ENCODE data around the gene NR2F6. TPM values are rescaled to one million over a fixed set of nuclear protein-coding genes. Genes with fewer than 3 reads are reported as not detected.

NR2F6 gene
- total and polyA plus RNA-seq, 2 of the 4 experiments (the other 2 are of a cell fraction), result 8.4 to 20.5 TPM

DNA sequence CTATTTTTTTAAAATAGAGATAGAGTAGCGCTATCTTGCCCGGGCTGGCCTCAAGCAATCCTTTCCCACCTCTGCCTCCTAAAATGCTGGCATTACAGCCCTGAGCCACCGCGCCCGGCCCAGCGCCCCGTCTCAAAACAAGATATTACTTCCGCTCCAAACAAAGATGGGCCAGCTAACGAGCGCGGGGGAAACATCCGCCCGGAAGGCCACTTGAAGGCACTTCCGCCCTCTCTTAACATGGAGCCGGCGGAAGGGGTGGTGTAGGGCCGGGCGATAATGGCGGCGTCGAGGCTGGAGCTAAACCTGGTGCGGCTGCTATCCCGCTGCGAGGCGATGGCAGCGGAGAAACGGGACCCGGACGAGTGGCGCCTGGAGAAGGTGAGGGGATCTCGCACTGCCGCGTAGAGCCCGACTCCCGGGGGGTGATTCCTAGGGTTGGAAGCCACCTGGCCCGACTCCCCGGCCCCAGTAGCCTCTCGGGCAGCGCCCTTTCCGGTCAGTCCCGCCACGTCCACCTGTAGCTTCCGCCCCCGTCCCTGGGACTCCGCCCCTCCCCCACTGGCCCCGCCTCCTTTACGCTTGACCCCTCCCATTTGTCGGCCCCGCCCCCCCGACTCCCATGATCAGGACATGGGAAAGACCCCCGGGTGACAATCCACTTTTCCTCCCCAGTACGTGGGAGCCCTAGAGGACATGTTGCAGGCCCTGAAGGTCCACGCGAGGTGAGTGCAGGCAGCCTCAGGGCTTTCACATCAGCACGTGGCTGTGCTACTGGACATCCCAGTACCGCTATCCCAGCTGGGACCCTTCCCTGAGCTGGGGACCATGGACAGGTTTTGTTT lies 30.4 kb downstream of the NR2F6 start, which contains the start of gene USE1:
USE1 (plus strand) TSS at position 231 of the 845 bp plus-strand sequence; CDS start at position 280, 49 bp downstream.
- Histone ChIP-seq H3K27me3 (ENCODE audit: control insufficient read depth, insufficient read depth, low read length) (no peaks in the 10 kb centered on the region), H3K4me1 (ENCODE audit: control insufficient read depth, insufficient read depth, low read length) (peaks cover 12% of the 10 kb centered on the region), H3K36me3 (ENCODE audit: control insufficient read depth, insufficient read depth, low read length) (peaks cover 49% of the 10 kb centered on the region), H3K27ac (ENCODE audit: insufficient read depth, low read length) (peak within 1 kb of the TSS; percentile 92), H3K18ac (ENCODE audit: low read depth, low read length) (peak within 1 kb of the TSS; percentile 63), H3K23ac (ENCODE audit: low read depth, low read length) (peak within 1 kb of the TSS; percentile 96), H3K4ac (ENCODE audit: low read depth, low read length) (peak within 1 kb of the TSS; percentile 98), H3K9me3 (ENCODE audit: control insufficient read depth, insufficient read depth, low read length) (no peaks in the 10 kb centered on the region), H2AK9ac (replicated peaks; ENCODE audit: low read depth, low read length, poor library complexity) (peak within 1 kb of the TSS; percentile 99), H3K9ac (ENCODE audit: low read depth, low read length) (peak within 1 kb of the TSS; percentile 77), H3K56ac (ENCODE audit: extremely low read depth, insufficient read depth, low read length) (peak within 1 kb of the TSS; percentile 87), H2AK5ac (ENCODE audit: low read depth, low read length) (peak within 1 kb of the TSS; percentile 100), H2AFZ (replicated peaks; ENCODE audit: low read length, poor library complexity) (peak within 1 kb of the TSS; percentile 99), H2BK5ac (ENCODE audit: low read depth, low read length, poor library complexity, severe bottlenecking) (peak within 1 kb of the TSS; percentile 87), H3K4me2 (ENCODE audit: low read depth, low read length) (peak within 1 kb of the TSS; percentile 78), H4K5ac (ENCODE audit: low read depth, low read length) (peak within 1 kb of the TSS; percentile 96), H3K14ac (replicated peaks; ENCODE audit: low read depth, low read length) (peak within 1 kb of the TSS; percentile 100), H2BK20ac (ENCODE audit: low read depth, low read length) (peak within 1 kb of the TSS; percentile 72; the same call in 1 of the 2 replicates), H4K20me1 (ENCODE audit: insufficient read depth, low read length) (no peaks in the 10 kb centered on the region), H3K4me3 (ENCODE audit: insufficient read depth, low read depth, low read length) (peak within 1 kb of the TSS; percentile 65), H4K91ac (ENCODE audit: insufficient read depth, low read depth, low read length) (peak within 1 kb of the TSS; percentile 98), H4K8ac (ENCODE audit: low read depth in 2 of 2, low read length in 2 of 2) (peak within 1 kb of the TSS; percentile 96 to 100), H2BK15ac (ENCODE audit: low read depth, low read length) (peak within 1 kb of the TSS; percentile 83; the same call in 1 of the 3 replicates), H2BK120ac (ENCODE audit: low read depth, low read length) (peak within 1 kb of the TSS; percentile 94), H3K9me1 (ENCODE audit: insufficient read depth, low read length) (peaks cover 9% of the 10 kb centered on the region), H3K79me1 (ENCODE audit: low read depth in 1 of 2, low read length in 2 of 2) (peaks cover 16 to 19% of the 10 kb centered on the region in 2 experiments; a peak in 3 of 4 replicates)
- in situ Hi-C loops (cut with MboI; ENCODE audit: low sequenced_read_pairs) (no loop called here), intact Hi-C loops (cut with micrococcal nuclease) (no loop called here), dilution Hi-C loops (cut with HindIII; ENCODE audit: low sequenced_read_pairs, unreplicated experiment) (no loop called here)
- WGBS, 2 experiments (ENCODE audit: extremely low coverage in 2 of 2, insufficient read length in 1 of 2), result 2% methylated on average over 24 of the region's 56 CpGs; no CpG with 5 or more reads in 1 of the 2 experiments
- DNase-seq (peak; percentile 86), ATAC-seq (ENCODE audit: low read depth) (peak; percentile 94)
- ChIA-PET POLR2A (ENCODE audit: unreplicated experiment) (interaction anchor here (0.5 to 1.0 kb wide), 3 partner anchors 52 to 1064 kb away, joined by 4 to 14 read pairs (median 4); partner anchors contain the start of gene BABAM1), CTCF (interaction anchor here (0.7 kb wide), 1 partner anchor 1407 kb away, joined by 4 read pairs; no protein-coding TSS in a partner anchor)
- no TSS peak for BruUV-seq (replicated peaks)
- TF ChIP-seq BHLHE40 (IDR thresholded peaks at IDR 0.05; ENCODE audit: low read depth, low read length) (0 out of 2 replicates have a peak, but pooled peaks have one; percentile 3), CHD1 (IDR thresholded peaks at IDR 0.05; ENCODE audit: low read depth, low read length) (no peak), CEBPB (IDR thresholded peaks at IDR 0.05; ENCODE audit: low read depth, low read length) (no peak), MXI1 (IDR thresholded peaks at IDR 0.05; ENCODE audit: borderline replicate concordance, low read depth, low read length) (peak; percentile 56; the same call in 1 of the 2 replicates), CTCF (conservative IDR thresholded peaks at IDR 0.05; ENCODE audit: low read depth, low read length) (no peak), FOS (IDR thresholded peaks at IDR 0.05; ENCODE audit: low read depth, low read length) (no peak), RFX5 (IDR thresholded peaks at IDR 0.05; ENCODE audit: low read depth, low read length) (no peak), MAFK (IDR thresholded peaks at IDR 0.05; ENCODE audit: low read depth, low read length) (no peak), MAZ (IDR thresholded peaks at IDR 0.05; ENCODE audit: borderline replicate concordance, low read depth, low read length) (peak; percentile 43; the same call in 1 of the 2 replicates), RAD21 (IDR thresholded peaks at IDR 0.05; ENCODE audit: low read length) (no peak), RCOR1 (IDR thresholded peaks at IDR 0.05; ENCODE audit: insufficient replicate concordance, low read length) (no peak), POLR2A (IDR thresholded peaks at IDR 0.05; ENCODE audit: low read depth, low read length) (peak; percentile 89), SMC3 (IDR thresholded peaks at IDR 0.05; ENCODE audit: low read depth, low read length) (no peak), NFE2L2 (IDR thresholded peaks at IDR 0.05; ENCODE audit: low read depth, low read length) (0 out of 2 replicates have a peak, but pooled peaks have one; percentile 2)
- TF ChIP-seq, protein P1, sequence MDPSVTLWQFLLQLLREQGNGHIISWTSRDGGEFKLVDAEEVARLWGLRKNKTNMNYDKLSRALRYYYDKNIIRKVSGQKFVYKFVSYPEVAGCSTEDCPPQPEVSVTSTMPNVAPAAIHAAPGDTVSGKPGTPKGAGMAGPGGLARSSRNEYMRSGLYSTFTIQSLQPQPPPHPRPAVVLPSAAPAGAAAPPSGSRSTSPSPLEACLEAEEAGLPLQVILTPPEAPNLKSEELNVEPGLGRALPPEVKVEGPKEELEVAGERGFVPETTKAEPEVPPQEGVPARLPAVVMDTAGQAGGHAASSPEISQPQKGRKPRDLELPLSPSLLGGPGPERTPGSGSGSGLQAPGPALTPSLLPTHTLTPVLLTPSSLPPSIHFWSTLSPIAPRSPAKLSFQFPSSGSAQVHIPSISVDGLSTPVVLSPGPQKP (IDR thresholded peaks at IDR 0.05; ENCODE audit: borderline replicate concordance, low read depth, low read length), result peak; percentile 33; the same call in 1 of the 2 replicates

Measured in IMR-90 (cell line).